Middle frontal gyrus (tissue), 1 donor: Measurements from ENCODE around the gene LPXN.
"Not testable (repeated sequence)": the region's sequence is repeated elsewhere in the genome, so short reads cannot be mapped to it uniquely, and the experiment has no call there.

Experiments used
- DNase-seq: peaks from one replicate; pipeline ENCODE4 v3.0.0-alpha.2; 2015; ENCODE audit warnings: low spot score; ENCODE audit errors: extremely low spot score

The LPXN gene

GRCh38 chr11:58579192-58580129, 3.8 kb upstream of the LPXN start:
- peak; percentile 75 for DNase-seq

GRCh38 chr11:58578635-58579191, 3.1 kb upstream of the LPXN start, which contains the start of gene ZFP91:
TSS of gene ZFP91 (plus strand) at chr11:58579063. CDS start at chr11:58579282, 219 bp downstream.
- DNase-seq: peak; percentile 95

GRCh38 chr11:58578136-58578634, 2.5 kb upstream of the LPXN start:
- DNase-seq: peak; percentile 92

- no peak for DNase-seq
These were observed 2.0 kb upstream of the LPXN start for GRCh38 chr11:58577555-58578135.

GRCh38 chr11:58576887-58577471, 1.3 kb upstream of the LPXN start:
- no peak for DNase-seq

GRCh38 chr11:58574881-58575280, 775 bp downstream of the LPXN start:
- no peak for DNase-seq

- DNase-seq: no peak
These were observed 2.1 kb downstream of the LPXN start for GRCh38 chr11:58573451-58574104.

GRCh38 chr11:58572906-58573305, 2.8 kb downstream of the LPXN start:
- not testable (repeated sequence) for DNase-seq

- no peak for DNase-seq
These were observed 7.7 kb downstream of the LPXN start for GRCh38 chr11:58567889-58568512.

- DNase-seq: no peak
These were observed 11.4 kb downstream of the LPXN start for GRCh38 chr11:58564231-58564630.

- no peak for DNase-seq
These were observed 13.3 kb downstream of the LPXN start for GRCh38 chr11:58562375-58562800.

- DNase-seq: no peak
These were observed 14.1 kb downstream of the LPXN start for GRCh38 chr11:58561394-58562098.

- DNase-seq: no peak
These were observed 14.8 kb downstream of the LPXN start for GRCh38 chr11:58560842-58561241.

GRCh38 chr11:58549644-58550043, 26.0 kb downstream of the LPXN start:
- no peak for DNase-seq

- DNase-seq: no peak
These were observed 28.8 kb downstream of the LPXN start for GRCh38 chr11:58546841-58547240.

GRCh38 chr11:58531865-58532341, 43.8 kb downstream of the LPXN start:
- DNase-seq: no peak

GRCh38 chr11:58530236-58530635, 45.4 kb downstream of the LPXN start:
- no peak for DNase-seq

GRCh38 chr11:58527429-58527828, 48.2 kb downstream of the LPXN start:
- no peak for DNase-seq

GRCh38 chr11:58526721-58527120, 48.9 kb downstream of the LPXN start:
- DNase-seq: no peak
